ENCODE results near the gene SRRM3.
"Not testable (repeated sequence)": the region's sequence is repeated elsewhere in the genome, so short reads cannot be mapped to it uniquely, and the experiment has no call there.

The SRRM3 gene

GRCh38 chr7:76201732-76202665, at the start of gene SRRM3:
TSS of gene SRRM3 (plus strand) at chr7:76201896. CDS start at chr7:76235067, 33,171 bp downstream.
- no peaks in the 10 kb centered on the region for H3F3A ChIP-seq (ENCODE audit: control insufficient read depth, insufficient read depth)
- no peak within 1 kb of the TSS for H3K4me2 ChIP-seq (ENCODE audit: low read length)

GRCh38 chr7:76151932-76152331, 49.8 kb upstream of the SRRM3 start:
- Histone ChIP-seq H3K27me3 (ENCODE audit: control insufficient read depth, low read length) (peaks cover 17% of the 10 kb centered on the region; the same call in 1 of the 2 replicates), H3K9me2 (replicated peaks; ENCODE audit: control insufficient read depth, low read length) (no peaks in the 10 kb centered on the region), H4K20me1 (ENCODE audit: control insufficient read depth, insufficient read depth, low read depth, low read length) (no peaks in the 10 kb centered on the region), H3K79me2 (ENCODE audit: control insufficient read depth, low read length) (no peaks in the 10 kb centered on the region), H3K36me3 (ENCODE audit: control insufficient read depth, low read length) (no peaks in the 10 kb centered on the region), H3K27ac (ENCODE audit: low read depth, low read length) (no peak overlapping the region), H3K9me3 (ENCODE audit: control insufficient read depth, insufficient read depth, low read length) (no peaks in the 10 kb centered on the region), H3K4me3 (ENCODE audit: low read length) (no peak overlapping the region), H3F3A (ENCODE audit: control insufficient read depth, insufficient read depth) (no peaks in the 10 kb centered on the region), H3K4me1 (ENCODE audit: control insufficient read depth, low read length) (no peaks in the 10 kb centered on the region), H3K4me2 (ENCODE audit: low read length) (no peak overlapping the region)
- TF ChIP-seq CTCF (IDR thresholded peaks at IDR 0.05; ENCODE audit: low read depth, low read length, poor library complexity, severe bottlenecking) (no peak), EZH2phosphoT487 (IDR thresholded peaks at IDR 0.05; ENCODE audit: borderline replicate concordance, low read length) (no peak)

More at GRCh38 chr7:76201732-76202665, at the start of gene SRRM3:
- Histone ChIP-seq H3K27me3 (ENCODE audit: control insufficient read depth, low read length) (no peaks in the 10 kb centered on the region), H3K79me2 (ENCODE audit: control insufficient read depth, low read length) (no peaks in the 10 kb centered on the region), H3K36me3 (ENCODE audit: control insufficient read depth, low read length) (no peaks in the 10 kb centered on the region), H3K9me2 (replicated peaks; ENCODE audit: control insufficient read depth, low read length) (no peaks in the 10 kb centered on the region), H3K9me3 (ENCODE audit: control insufficient read depth, insufficient read depth, low read length) (no peaks in the 10 kb centered on the region), H4K20me1 (ENCODE audit: control insufficient read depth, insufficient read depth, low read depth, low read length) (0 out of 2 replicates have a peak, but pooled peaks cover 2% of the 10 kb centered on the region), H3K4me1 (ENCODE audit: control insufficient read depth, low read length) (peaks cover 4% of the 10 kb centered on the region; the same call in 1 of the 2 replicates), H3K4me3 (ENCODE audit: low read length) (no peak within 1 kb of the TSS), H3K27ac (ENCODE audit: low read depth, low read length) (no peak within 1 kb of the TSS)
- peak; percentile 49 for TF ChIP-seq CTCF (IDR thresholded peaks at IDR 0.05; ENCODE audit: low read depth, low read length, poor library complexity, severe bottlenecking)
- no peak for TF ChIP-seq EZH2phosphoT487 (IDR thresholded peaks at IDR 0.05; ENCODE audit: borderline replicate concordance, low read length)

- H3K4me1 ChIP-seq (ENCODE audit: control insufficient read depth, low read length); H3K9me3 ChIP-seq (ENCODE audit: control insufficient read depth, insufficient read depth, low read length); H3K9me2 ChIP-seq (replicated peaks; ENCODE audit: control insufficient read depth, low read length); H3K27ac ChIP-seq (ENCODE audit: low read depth, low read length); H4K20me1 ChIP-seq (ENCODE audit: control insufficient read depth, insufficient read depth, low read depth, low read length); H3K4me2 ChIP-seq (ENCODE audit: low read length); H3F3A ChIP-seq (ENCODE audit: control insufficient read depth, insufficient read depth); H3K4me3 ChIP-seq (ENCODE audit: low read length); H3K36me3 ChIP-seq (ENCODE audit: control insufficient read depth, low read length); H3K79me2 ChIP-seq (ENCODE audit: control insufficient read depth, low read length): not testable (repeated sequence)
- H3K27me3 ChIP-seq (ENCODE audit: control insufficient read depth, low read length), result peaks cover 14% of the 10 kb centered on the region; the same call in 1 of the 2 replicates
These were observed 48.0 kb upstream of the SRRM3 start for GRCh38 chr7:76153571-76154230.
